ENCODE results near the gene APOL3. TPM values are rescaled to one million over a fixed set of nuclear protein-coding genes. Genes with fewer than 3 reads are reported as not detected.
"Not testable (repeated sequence)": the region's sequence is repeated elsewhere in the genome, so short reads cannot be mapped to it uniquely, and the experiment has no call there.

The APOL3 gene
- total RNA-seq, 8 experiments from 2014 or later: 0.09 to 31.4 (median 2.5) TPM; not detected in 1

- Histone ChIP-seq H3K27ac (no peak overlapping the region), H3K4me1 (replicated peaks in 1 of 2) (peaks cover 0 to 3% of the 10 kb centered on the region in 2 donors), H3K4me3 (no peak overlapping the region)
- in situ Hi-C loops (cut with MboI; ENCODE audit: low pct_unique_long_range_greater_than_20kb in 2 of 9, low sequenced_read_pairs in 9 of 9, unreplicated experiment in 9 of 9): loop anchor here in 3 of 9 experiments (10.0 to 25.0 kb wide), 4 partner anchors 169 to 762 kb away; partner anchors contain the start of gene APOL6 (in 1 of the 3)
- peak; percentile 94 to 99 (median 98) for ATAC-seq (replicated peaks in 6 of 8)
- 7 to 100% (median 46%) methylated on average over 1 to 20 of the region's 50 CpGs; no CpG with 5 or more reads in 1 of the 10 experiments for whole genome bisulfite sequencing, 10 experiments
These were observed 36.6 kb downstream of the APOL3 start for GRCh38 chr22:36123673-36124630.

DNA sequence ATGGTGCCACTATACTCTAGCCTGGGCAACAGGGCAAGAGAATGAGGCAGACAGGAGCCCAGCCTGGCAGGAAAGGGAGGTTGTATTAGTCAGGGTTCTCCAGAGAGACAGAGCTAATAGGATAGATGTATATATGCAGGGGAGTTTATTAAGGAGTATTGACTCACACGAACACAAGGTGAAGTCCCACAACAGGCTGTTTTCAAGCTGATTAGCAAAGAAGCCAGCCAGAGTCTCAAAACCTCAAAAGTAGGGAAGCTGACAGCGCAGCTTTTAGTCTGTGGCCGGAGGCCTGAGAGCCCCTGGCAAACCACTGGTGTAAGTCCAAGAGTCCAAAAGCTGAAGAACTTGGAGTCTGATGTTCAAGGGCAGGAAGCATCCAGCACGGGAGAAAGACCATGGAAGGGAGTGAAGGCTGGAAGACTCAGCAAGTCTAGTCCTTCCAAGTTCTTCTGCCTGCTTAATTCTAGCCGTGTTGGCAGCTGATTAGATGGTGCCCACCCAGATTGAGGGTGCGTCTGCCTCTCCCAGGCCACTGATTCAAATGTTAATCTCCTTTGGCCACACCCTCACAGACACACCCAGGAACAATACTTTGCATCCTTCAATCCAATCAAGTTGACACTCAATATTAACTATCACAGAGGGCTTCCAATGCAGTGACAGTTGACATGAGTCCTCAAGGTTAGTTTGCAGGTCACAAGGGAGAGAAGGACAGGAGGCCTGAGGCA lies 39.8 kb downstream of the APOL3 start:
- in situ Hi-C loops (cut with MboI; ENCODE audit: low pct_unique_long_range_greater_than_20kb in 2 of 9, low sequenced_read_pairs in 9 of 9, unreplicated experiment in 9 of 9): loop anchor here in 3 of 9 experiments (10.0 to 25.0 kb wide), 4 partner anchors 166 to 758 kb away; partner anchors contain the start of gene APOL6 (in 1 of the 3)
- not testable (repeated sequence) for H3K4me3 ChIP-seq; ATAC-seq (replicated peaks in 6 of 8); H3K4me1 ChIP-seq (replicated peaks in 1 of 2); H3K27ac ChIP-seq
- 10 to 100% (median 41%) methylated on average over 1 to 2 of the region's 6 CpGs; no CpG with 5 or more reads in 3 of the 10 experiments for WGBS, 10 experiments

GRCh38 chr22:36117053-36117554 lies 43.5 kb downstream of the APOL3 start:
- in situ Hi-C loops (cut with MboI; ENCODE audit: low pct_unique_long_range_greater_than_20kb in 2 of 9, low sequenced_read_pairs in 9 of 9, unreplicated experiment in 9 of 9): loop anchor here in 3 of 9 experiments (25.0 kb wide), 3 partner anchors 480 to 755 kb away; partner anchors contain the start of gene APOL6 (in 1 of the 3)
- Histone ChIP-seq H3K27ac (no peak overlapping the region), H3K4me3 (no peak overlapping the region), H3K4me1 (replicated peaks in 1 of 2) (no peaks in the 10 kb centered on the region)
- ATAC-seq (replicated peaks in 6 of 8): no peak
- WGBS, 10 experiments: 20 to 100% (median 81%) methylated on average over 1 to 3 of the region's 9 CpGs; no CpG with 5 or more reads in 6 of the 10 experiments

- in situ Hi-C loops (cut with MboI; ENCODE audit: low pct_unique_long_range_greater_than_20kb in 2 of 9, low sequenced_read_pairs in 9 of 9, unreplicated experiment in 9 of 9): loop anchor here in 3 of 9 experiments (25.0 kb wide), 3 partner anchors 479 to 754 kb away; partner anchors contain the start of gene APOL6 (in 1 of the 3)
- Histone ChIP-seq H3K27ac (no peak overlapping the region), H3K4me1 (replicated peaks in 1 of 2) (no peaks in the 10 kb centered on the region), H3K4me3 (no peak overlapping the region)
- no peak for ATAC-seq (replicated peaks in 6 of 8)
- 29 to 100% (median 77%) methylated on average over 1 to 2 of the region's 2 CpGs; no CpG with 5 or more reads in 4 of the 10 experiments for WGBS, 10 experiments
These were observed 44.4 kb downstream of the APOL3 start for GRCh38 chr22:36116127-36116526.

DNA sequence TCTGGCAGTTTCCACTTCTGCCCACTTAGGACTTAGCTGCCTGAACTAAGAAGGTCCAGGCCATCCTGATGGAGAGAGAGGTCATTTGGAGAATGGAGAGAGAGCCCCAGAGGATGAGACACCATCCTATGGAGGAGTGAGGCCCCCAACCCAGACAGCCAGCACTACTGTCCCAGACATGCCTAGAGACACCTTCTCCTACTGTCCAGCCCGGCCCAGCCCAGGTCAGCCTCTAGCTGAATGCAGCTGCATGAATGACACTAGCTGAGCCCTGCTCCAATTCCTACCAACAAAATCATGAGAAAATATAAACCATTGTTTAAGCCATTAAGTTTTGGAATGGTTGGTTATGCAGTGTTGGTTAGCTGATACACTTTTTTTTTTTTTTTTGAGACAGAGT lies 47.4 kb downstream of the APOL3 start:
- Histone ChIP-seq H3K27ac (no peak overlapping the region), H3K4me3 (no peak overlapping the region), H3K4me1 (replicated peaks in 1 of 2) (no peaks in the 10 kb centered on the region)
- ATAC-seq (replicated peaks in 6 of 8): no peak
- in situ Hi-C loops (cut with MboI; ENCODE audit: low pct_unique_long_range_greater_than_20kb in 2 of 9, low sequenced_read_pairs in 9 of 9, unreplicated experiment in 9 of 9): loop anchor here in 3 of 9 experiments (25.0 kb wide), 3 partner anchors 476 to 751 kb away; partner anchors contain the start of gene APOL6 (in 1 of the 3)
- 88 to 100% (median 100%) methylated on average over 1 of the region's 1 CpG; no CpG with 5 or more reads in 6 of the 10 experiments for WGBS, 10 experiments

DNA sequence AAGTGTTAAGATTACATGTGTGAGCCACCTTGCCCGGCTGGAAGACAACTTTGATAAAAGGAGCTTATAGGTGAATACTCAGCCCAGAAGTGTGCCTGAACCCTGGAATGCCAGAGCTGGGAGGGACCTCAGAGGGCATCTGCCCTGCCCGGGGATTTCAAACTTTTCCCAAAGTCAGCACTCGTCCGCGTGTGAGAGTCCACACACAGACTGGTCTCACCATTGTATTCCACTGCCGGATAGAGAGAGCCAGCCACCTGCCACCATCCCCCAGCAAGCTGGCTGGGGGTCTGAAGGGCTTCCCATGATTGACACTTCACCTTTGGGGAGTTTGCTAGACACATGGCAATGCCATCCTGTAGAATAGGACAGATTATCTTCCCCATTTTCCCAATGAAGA lies 49.2 kb downstream of the APOL3 start:
- H3K4me1 ChIP-seq (replicated peaks in 1 of 2): no peaks in the 10 kb centered on the region
- WGBS, 10 experiments: 40 to 100% (median 85%) methylated on average over 1 to 5 of the region's 6 CpGs; no CpG with 5 or more reads in 4 of the 10 experiments
- in situ Hi-C loops (cut with MboI; ENCODE audit: low pct_unique_long_range_greater_than_20kb in 2 of 9, low sequenced_read_pairs in 9 of 9, unreplicated experiment in 9 of 9): loop anchor here in 3 of 9 experiments (25.0 kb wide), 3 partner anchors 474 to 749 kb away; partner anchors contain the start of gene APOL6 (in 1 of the 3)
- H3K4me3 ChIP-seq: no peak overlapping the region
- no peak for ATAC-seq (replicated peaks in 6 of 8)
- H3K27ac ChIP-seq: no peak overlapping the region

GRCh38 chr22:36110306-36110881 lies 50.2 kb downstream of the APOL3 start:
- WGBS, 10 experiments: 31 to 90% (median 76%) methylated on average over 1 to 6 of the region's 15 CpGs; no CpG with 5 or more reads in 4 of the 10 experiments
- Histone ChIP-seq H3K4me3 (no peak overlapping the region), H3K27ac (no peak overlapping the region), H3K4me1 (replicated peaks in 1 of 2) (no peaks in the 10 kb centered on the region)
- no peak for ATAC-seq (replicated peaks in 6 of 8)
- in situ Hi-C loops (cut with MboI; ENCODE audit: low pct_unique_long_range_greater_than_20kb in 2 of 9, low sequenced_read_pairs in 9 of 9, unreplicated experiment in 9 of 9): loop anchor here in 3 of 9 experiments (25.0 kb wide), 3 partner anchors 473 to 748 kb away; partner anchors contain the start of gene APOL6 (in 1 of the 3)

- H3K27ac ChIP-seq: no peak overlapping the region
- no peaks in the 10 kb centered on the region for H3K4me1 ChIP-seq (replicated peaks in 1 of 2)
- WGBS, 10 experiments: 27 to 100% (median 85%) methylated on average over 2 to 7 of the region's 8 CpGs; no CpG with 5 or more reads in 5 of the 10 experiments
- in situ Hi-C loops (cut with MboI; ENCODE audit: low pct_unique_long_range_greater_than_20kb in 2 of 9, low sequenced_read_pairs in 9 of 9, unreplicated experiment in 9 of 9): loop anchor here in 3 of 9 experiments (25.0 kb wide), 3 partner anchors 470 to 745 kb away; partner anchors contain the start of gene APOL6 (in 1 of the 3)
- no peak overlapping the region for H3K4me3 ChIP-seq
- no peak for ATAC-seq (replicated peaks in 6 of 8)
These were observed 53.1 kb downstream of the APOL3 start for GRCh38 chr22:36107436-36107835.

GRCh38 chr22:36106910-36107309 lies 53.6 kb downstream of the APOL3 start:
- no peaks in the 10 kb centered on the region for H3K4me1 ChIP-seq (replicated peaks in 1 of 2)
- no peak overlapping the region for H3K27ac ChIP-seq
- no peak for ATAC-seq (replicated peaks in 6 of 8)
- 32 to 92% (median 80%) methylated on average over 1 to 2 of the region's 2 CpGs; no CpG with 5 or more reads in 1 of the 10 experiments for WGBS, 10 experiments
- H3K4me3 ChIP-seq: no peak overlapping the region
- in situ Hi-C loops (cut with MboI; ENCODE audit: low pct_unique_long_range_greater_than_20kb in 2 of 9, low sequenced_read_pairs in 9 of 9, unreplicated experiment in 9 of 9): loop anchor here in 3 of 9 experiments (25.0 kb wide), 3 partner anchors 470 to 745 kb away; partner anchors contain the start of gene APOL6 (in 1 of the 3)

DNA sequence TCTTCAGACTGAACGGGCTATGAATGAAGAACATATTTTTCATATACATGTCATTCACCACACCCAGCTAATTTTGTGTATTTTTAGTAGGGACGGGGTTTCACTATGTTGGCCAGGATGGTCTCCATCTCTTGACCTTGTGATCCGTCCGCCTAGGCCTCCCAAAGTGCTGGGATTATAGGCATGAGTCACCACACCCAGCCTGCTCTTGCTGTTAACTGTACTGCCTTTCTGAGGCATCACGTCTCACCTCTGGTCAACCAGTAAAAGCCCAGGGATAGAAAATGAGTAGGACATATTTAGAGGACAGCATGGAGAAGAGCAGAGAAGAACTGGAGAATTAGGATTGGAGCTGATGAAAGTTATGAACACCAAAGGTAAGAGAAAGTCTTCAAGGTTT lies 55.6 kb downstream of the APOL3 start:
- in situ Hi-C loops (cut with MboI; ENCODE audit: low pct_unique_long_range_greater_than_20kb in 2 of 9, low sequenced_read_pairs in 9 of 9, unreplicated experiment in 9 of 9): loop anchor here in 3 of 9 experiments (25.0 kb wide), 3 partner anchors 468 to 743 kb away; partner anchors contain the start of gene APOL6 (in 1 of the 3)
- WGBS, 10 experiments: 22 to 80% (median 61%) methylated on average over 1 to 3 of the region's 5 CpGs

GRCh38 chr22:36104435-36104834 lies 56.1 kb downstream of the APOL3 start:
- no peaks in the 10 kb centered on the region for H3K4me1 ChIP-seq (replicated peaks in 1 of 2)
- H3K27ac ChIP-seq: no peak overlapping the region
- 67 to 84% (median 77%) methylated on average over 2 to 9 of the region's 9 CpGs for WGBS, 10 experiments
- H3K4me3 ChIP-seq: no peak overlapping the region
- ATAC-seq (replicated peaks in 6 of 8): no peak
- in situ Hi-C loops (cut with MboI; ENCODE audit: low pct_unique_long_range_greater_than_20kb in 2 of 9, low sequenced_read_pairs in 9 of 9, unreplicated experiment in 9 of 9): loop anchor here in 3 of 9 experiments (25.0 kb wide), 3 partner anchors 467 to 742 kb away; partner anchors contain the start of gene APOL6 (in 1 of the 3)

More for the DNA sequence above, 55.6 kb downstream of the APOL3 start:
- ATAC-seq (replicated peaks in 6 of 8): peak in 2 of 8 experiments; percentile 53 to 75
- Histone ChIP-seq H3K27ac (no peak overlapping the region), H3K4me1 (replicated peaks in 1 of 2) (no peaks in the 10 kb centered on the region), H3K4me3 (no peak overlapping the region)
